Activated CD4-positive, CD25-positive, alpha-beta regulatory T cell treated with anti-CD3 and anti-CD28 coated beads, Interleukin-2, amount 50 U/mL, for 24 hours (primary cell): ENCODE measurements around the gene PTP4A1.

Experiments used
- ATAC-seq, 2 donors: fragments of 150-1000 bp; cut with Tn5 transposase; one replicate each; pipeline ENCODE4 v1.10.0; 2021; ENCODE audit warnings: mild to moderate bottlenecking in 1 of 2, moderate library complexity in 1 of 2

Gene PTP4A1

DNA sequence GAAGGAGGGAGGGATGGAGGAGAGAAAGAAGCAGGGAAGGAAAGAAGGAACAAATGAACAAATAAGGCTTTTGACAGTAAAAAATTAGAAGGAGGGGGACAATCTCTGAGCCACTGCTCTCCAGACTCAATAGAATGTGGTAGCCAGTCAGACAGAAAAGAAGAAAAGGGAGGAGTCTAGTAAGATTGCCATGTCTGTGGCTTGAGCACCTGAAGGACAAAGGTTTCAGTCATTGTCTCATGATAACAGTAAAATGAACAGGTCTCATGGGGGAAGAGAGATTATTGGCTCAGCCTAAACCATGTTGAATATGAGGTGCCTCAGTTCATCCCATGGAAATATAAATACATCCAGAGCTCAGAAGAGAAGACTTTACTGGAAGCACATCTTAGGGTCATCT is 14.0 kb upstream of the PTP4A1 start:
- ATAC-seq = no peak

DNA sequence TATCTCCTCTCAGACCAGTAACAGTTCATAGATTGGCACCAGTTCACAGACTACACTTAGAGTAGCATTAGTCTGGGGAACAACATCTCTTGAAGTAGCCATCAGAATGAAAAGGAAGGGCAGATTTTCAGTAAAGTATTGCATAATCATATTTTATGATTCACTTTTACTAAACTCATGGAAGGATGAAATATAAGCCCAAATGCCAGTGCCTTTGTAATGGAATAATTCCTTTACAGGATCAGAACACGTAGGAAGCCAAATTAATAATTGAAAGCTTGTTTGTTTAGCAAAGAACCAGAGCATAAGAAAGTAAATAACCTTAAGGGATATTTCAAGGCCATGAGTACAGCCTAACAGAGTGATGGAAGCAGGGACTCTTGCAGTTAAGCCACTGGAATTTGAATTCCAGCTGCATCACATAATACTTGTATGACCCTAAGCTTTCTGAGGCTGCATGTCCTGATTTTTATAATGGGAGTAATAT is 11.4 kb upstream of the PTP4A1 start:
- no peak for ATAC-seq

DNA sequence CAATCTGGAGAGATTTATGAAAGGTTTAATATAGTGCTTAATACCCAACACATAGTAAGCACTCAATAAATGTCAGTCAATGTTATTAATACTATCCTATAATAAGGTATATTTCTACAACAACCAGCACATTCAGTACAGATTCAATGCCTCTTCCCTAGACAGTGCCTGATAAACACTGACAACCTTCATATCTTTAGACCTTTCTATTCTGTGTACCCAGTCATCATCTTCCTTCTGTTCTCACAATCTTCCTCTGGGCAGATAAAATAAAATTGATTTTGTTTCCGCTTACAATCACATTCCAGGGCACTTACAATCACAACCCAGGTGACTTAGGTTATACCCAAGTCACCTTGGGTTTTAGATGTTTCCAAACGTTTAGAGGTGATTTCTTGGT is 11.0 kb upstream of the PTP4A1 start:
- ATAC-seq = no peak

DNA sequence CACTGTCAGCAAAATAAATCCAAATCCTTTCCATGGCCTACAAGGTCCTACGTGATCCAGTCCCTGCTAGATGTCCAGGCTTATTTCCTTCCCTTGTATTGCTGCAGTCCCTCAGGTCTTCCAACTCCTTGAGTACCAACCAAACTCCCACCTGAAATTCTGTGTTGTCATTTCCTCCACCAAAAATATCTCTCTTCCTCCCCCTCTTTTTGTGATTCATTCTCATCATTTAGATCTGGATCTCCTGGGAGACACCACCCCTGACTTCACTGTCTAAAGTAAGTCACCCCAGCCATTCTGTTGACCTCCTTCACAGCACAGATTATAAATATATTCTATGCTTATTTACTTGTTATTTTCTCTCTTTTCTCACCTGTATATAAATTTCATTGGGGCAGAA is 9.0 kb upstream of the PTP4A1 start:
- ATAC-seq = no peak

DNA sequence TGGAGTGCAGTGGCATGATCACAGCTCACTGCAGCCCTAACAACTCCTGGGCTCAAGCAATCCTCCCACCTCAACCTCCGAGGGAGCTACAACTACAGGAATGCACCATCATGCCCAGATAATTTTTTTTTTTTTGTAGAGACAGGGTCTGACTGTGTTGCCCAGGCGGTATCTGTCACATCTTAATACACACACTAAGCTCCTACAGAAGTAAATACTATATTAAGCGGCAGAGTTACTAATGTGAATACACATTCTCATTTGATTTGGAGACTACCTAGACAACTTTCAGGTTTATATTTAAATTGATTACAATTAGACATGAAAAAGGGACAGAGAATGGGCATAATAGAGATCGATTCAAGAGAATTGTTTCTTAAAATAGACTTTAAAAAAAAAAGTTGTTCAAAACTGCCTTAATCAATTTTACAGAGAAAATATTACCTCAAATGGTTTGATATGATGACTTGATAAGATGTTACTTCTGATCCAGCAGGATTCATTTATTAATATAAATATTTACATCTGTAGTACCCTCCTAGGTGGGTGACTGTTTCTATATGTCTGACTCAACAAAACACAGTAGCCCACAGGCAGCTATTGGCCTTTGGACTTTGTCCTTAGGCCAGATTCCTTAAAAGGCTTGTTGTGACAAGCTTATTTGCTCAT is 7.1 kb upstream of the PTP4A1 start:
- ATAC-seq = no peak

DNA sequence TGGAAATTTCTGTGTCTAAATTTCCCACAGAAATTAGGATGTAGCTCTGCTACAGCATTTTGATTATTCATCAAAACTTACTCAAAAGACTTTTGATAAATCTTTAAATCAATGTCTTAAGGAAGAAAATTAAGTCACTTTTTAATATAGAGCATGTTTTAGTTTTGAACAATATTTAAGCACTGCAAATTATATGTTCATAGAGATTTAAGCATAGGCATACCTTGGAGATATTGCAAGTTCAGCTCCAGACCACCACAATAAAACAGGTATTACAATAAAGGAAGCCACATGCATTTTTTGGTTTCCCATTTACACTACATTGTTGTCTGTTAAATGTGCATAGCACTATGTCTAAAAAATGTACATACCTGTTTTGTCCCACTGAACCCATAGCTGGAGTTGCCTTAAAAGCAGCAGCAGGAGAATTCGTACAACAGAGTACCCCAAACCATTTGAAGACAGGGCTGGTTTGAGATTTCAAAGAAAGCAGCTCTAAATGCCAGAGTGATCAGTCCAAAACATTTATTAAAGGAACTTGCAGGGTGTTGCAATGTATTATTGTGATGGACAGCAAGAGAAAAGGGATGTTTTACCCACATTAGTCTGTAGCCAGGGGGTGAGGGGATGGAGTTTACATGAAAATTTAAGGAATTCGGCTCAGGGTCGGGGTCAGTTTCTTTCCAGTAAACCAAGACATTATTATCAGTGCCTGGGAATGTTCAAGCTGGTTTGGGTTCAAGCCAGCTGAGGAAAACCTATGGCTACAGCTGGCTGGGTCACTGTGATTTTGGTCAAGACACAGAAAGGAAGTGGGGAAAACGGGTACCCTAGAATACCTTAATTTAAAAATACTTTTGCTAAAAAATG is 6.3 kb upstream of the PTP4A1 start:
- no peak for ATAC-seq

DNA sequence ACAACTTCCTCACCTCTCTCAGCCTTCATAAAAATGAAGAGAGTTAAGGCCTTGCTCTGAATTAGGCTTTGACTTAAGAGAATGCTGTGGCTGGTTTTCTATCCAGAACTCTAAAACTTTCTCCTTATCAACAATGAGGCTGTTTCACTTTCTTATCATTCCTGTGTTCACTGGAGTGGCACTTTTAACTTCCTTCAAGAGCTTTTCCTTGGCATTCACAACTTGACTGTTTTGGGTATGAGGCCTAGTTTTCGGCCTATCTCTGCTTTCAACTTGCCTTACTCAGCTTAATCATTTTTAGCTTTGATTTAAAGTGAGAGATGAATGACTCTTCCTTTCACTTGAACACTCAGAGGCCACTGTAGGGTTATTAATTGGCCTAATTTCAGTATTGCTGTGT is 4.3 kb upstream of the PTP4A1 start:
- ATAC-seq = no peak

DNA sequence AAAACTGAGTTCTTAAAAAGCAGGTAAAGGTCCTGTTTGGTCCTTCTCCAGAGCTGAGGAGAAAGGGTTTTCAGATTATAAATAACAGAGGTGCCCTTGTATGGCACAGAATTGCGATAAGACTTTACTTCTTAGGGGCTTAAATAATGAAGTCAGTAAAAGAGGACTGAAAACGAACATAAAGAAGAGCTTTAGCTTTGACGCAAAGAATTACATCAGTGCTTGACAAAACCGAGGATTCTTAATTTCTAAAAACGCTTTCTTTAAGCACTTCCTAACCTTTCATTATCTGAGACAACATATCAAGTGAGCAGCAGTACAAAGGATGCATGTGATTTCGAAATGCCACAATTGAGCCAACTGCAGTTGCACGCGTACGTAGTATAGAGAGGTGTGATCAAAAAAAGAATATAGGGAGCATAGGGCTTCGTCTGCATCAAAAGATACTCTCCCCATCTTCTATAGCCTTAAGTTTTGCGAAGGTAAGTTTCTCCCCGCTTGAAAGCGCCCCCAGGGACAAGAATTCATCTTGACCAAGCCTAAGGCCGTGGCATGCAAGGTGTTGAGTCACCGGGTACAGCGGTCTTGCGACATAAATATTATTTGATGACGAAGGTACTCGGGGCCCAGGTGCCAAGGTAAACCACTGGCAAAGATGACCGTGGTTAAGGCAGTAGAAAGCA is 778 bp upstream of the PTP4A1 start:
- ATAC-seq = peak; percentile 15 to 18

DNA sequence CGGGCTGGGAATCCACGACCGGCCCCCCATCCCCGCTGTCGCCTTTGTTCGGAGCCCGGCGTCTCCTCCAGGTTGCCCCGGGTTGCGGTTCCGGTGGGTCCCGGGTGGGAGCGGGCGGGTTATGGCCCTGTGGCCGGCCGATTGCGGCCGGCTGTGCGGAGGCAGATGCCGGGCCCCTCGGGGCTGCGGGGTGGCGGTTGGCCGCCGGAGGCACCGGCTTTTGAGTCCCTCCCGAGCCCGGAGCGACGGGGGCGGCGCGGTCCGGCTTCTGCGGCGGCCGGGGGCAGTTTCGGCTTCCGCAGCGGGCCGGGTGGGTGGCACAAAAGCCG is 431 bp downstream of the PTP4A1 start:
- ATAC-seq = no peak

DNA sequence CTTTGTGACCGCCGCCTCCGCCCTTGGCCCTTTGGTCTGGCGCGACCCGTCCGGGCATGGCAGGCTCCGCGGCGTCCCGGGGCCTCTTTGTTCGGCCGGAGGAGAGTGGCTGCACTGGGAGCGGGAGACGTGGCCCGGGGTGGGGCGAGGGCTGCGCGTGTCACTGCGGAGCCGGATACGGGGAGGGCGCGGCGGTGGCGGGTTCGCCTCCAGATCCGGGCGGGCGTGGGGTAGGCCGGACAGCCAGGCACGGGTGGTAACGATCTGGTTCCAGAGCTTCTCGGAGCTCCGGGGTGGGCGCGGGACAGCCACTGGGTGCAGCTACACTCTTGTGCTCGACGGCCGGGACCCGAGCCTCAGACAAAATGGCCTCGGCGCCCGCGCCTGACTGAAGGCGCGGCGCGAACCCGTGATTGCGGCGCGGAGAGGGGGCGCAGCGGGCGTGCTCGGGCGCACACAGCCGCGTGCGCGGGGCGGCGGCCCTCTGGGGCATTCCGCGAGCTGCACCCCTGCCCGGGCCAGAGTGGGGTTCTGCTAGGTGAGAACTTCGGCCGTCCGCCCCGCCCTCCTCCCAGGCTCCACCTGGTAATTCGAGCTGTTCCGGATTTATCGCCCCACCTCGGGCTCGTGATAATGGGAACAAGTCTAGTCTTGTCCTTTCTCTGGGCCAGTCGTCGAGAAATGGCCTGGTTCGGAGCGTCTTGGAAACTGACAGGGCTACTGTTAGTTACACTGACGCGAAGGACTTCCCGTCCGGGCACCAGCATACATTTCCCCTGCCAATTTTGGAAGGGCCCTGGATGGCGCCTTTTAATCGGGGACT is 1.0 kb downstream of the PTP4A1 start:
- ATAC-seq = peak; percentile 19 to 32

DNA sequence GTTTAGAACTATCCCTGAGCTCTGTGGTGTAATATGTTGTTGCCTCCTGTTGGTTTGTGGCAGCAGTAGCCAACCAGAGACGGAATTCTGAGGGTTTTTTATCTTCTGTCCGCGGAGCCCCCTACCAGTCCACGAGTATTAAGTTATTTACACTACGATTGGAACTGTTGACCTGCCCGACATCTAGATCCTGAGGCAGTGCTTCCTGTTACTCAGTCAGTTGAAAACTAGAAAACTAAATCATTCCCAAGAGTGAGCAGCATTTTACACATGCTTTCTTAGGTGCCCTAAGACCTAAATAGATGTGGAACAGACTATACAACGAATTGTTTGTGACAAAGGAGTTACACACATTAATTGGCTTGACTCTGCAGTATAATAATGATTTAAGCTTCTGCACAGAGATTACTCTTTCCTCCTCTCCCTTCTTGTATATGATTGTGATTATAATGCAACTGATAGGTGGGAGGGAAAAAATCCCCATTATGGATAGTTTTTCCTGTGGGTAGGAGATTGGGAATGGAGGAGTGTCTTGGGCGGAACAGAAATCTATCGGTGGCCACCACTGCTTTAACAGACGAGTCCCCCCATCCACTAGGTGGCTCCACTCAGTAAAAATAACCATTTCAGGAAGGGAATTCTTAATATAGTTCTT is 1.7 kb downstream of the PTP4A1 start:
- no peak for ATAC-seq

DNA sequence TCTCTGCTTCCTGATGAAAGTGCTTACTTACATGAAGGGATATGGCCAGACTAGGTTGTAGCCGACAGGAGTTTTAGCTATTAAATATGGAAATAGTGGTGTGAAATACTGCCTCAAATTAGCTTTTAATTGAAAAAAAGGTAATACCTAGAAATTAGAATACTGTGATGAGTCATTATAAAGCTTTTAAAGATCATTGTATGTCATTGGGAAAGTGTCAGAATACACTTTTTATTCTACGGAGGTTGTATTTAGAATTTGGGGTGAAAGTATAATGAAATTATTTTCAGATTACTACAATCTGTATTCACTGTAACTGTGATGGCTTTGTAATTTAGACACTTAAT is 2.2 kb downstream of the PTP4A1 start:
- no peak for ATAC-seq

DNA sequence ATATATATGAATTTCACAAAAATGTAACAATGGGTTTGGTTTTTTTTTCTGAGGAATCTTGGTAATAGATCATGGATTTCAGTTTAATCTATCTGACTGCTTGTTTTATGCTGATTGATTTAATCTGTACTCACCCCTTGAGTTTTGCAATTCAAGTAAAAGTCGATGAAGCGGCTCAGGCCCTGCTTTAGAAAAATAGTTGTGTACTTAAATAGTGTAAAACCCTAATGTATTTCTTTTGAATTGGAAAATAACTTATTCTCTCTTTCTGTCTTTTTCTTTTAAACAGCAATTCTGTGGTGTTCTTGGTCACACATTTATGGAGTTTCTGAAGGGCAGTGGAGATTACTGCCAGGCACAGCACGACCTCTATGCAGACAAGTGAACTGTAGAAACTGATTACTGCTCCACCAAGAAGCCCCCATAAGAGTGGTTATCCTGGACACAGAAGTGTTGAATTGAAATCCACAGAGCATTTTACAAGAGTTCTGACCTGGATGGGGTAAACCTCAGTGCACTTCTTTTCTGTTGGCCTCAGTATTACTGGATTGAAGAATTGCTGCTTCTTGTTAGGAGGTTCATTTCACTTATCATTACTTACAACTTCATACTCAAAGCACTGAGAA is 4.0 kb downstream of the PTP4A1 start:
- ATAC-seq = no peak

DNA sequence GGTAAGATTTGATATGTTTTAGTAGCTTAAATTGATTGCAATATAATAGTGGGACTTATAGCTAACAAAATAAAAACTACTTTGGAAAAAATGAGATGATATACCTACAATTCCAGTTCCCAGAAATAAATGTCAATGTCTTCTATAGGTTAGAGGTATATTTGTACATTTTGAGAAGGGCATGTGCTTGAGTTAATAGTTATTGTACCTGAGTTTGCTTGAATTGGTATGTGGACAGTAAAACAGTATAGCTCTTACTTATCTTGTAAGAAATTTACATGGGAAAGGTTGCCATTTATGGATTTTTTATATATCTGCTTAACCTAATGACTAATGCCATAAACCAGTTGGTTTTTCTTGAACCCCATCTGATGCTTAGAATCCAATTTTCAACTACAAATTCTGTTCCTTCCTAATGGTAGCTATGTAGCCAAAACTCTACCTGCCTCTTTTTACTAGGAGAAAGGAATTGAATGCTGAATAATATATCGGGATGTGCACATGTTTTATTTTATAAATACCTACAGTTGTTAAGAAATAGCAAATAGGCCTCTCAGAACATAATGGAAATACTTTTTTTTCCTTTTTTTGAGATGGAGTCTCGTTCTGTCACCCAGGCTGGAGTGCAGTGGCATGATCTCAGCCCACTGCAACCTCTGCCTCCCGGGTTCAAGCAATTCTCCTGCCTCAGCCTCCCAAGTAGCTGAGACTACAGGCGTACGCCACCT is 4.9 kb downstream of the PTP4A1 start:
- no peak for ATAC-seq

DNA sequence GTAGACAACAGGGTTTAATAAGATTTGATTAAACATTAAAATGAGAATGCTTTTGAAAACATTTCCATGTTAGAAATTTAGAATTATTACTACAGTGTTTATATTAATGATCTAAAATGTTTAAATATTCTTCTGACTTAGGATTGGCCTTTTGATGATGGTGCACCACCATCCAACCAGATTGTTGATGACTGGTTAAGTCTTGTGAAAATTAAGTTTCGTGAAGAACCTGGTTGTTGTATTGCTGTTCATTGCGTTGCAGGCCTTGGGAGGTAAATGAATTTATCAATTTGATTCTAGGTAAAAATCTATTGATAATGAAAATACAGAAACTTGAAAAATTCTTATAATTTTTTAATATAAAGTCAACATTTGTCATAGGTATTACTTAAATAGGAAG is 6.5 kb downstream of the PTP4A1 start:
- no peak for ATAC-seq

DNA sequence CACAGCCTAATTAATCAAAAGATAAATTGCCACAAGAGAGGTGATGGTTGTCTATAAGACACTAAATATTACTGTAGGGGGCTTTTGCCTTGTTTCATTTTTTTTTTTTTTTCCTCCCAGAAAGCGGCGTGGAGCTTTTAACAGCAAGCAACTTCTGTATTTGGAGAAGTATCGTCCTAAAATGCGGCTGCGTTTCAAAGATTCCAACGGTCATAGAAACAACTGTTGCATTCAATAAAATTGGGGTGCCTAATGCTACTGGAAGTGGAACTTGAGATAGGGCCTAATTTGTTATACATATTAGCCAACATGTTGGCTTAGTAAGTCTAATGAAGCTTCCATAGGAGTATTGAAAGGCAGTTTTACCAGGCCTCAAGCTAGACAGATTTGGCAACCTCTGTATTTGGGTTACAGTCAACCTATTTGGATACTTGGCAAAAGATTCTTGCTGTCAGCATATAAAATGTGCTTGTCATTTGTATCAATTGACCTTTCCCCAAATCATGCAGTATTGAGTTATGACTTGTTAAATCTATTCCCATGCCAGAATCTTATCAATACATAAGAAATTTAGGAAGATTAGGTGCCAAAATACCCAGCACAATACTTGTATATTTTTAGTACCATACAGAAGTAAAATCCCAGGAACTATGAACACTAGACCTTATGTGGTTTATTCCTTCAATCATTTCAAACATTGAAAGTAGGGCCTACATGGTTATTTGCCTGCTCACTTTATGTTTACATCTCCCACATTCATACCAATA is 7.8 kb downstream of the PTP4A1 start:
- no peak for ATAC-seq

DNA sequence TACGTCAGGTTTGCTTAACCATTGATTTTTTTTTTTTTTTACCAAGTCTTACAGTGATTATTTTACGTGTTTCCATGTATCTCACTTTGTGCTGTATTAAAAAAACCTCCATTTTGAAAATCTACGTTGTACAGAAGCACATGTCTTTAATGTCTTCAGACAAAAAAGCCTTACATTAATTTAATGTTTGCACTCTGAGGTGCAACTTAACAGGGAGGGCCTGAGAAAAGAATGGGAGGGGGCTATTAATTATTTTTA is 8.4 kb downstream of the PTP4A1 start:
- ATAC-seq = no peak

DNA sequence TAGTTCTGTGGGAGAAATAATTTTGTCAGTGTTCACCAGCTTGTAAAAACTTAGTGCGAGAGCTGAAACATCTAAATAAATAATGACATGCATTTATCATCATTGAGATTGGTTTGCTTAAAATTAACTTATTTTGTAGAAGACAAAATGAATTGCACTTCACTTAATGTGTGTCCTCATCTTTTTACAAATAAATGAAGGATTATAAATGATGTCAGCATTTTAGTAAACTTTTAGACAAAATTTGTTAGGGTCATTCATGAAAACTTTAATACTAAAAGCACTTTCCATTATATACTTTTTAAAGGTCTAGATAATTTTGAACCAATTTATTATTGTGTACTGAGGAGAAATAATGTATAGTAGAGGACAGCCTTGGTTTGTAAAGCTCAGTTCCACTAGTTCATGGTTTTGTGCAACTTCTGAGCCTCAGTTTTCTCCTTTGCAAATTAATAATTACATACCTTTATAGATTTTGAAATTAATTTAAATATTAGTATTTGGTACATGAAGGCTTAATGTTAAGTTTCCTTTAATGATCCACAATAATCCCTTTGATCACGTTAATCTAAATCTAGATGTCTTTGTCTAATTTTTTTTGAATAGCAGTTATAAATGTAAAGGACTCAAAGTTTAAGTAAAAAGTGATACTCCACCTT is 9.2 kb downstream of the PTP4A1 start:
- no peak for ATAC-seq

DNA sequence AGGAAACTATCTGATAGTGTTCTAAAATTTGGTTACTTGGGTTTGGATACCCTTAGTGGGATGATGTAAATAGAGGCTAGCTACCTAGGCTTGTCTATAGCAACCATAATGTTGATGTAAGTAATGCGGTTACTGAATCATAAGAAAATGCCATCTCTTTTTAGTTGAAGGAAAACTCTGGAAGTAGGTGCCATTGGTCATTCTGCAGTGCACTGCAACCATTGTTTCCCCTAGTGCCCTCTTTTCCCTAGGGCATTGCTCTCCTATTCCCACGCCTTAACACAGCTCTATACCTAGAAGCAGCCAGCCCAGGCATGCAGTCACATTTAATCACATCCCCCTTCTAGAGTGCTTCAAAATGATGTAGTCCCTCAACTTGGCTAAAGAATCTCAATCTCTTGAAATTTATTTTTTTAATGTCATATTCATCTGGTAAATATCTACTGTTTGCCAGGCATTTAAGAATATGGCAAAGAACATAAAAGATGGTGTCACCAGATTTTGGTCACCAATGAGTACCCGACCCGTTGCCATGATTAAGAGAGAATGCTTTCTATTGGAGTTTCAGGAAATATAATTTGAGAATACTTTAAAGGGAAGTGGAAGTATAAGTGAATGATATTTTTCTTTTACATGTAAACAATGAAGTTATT is 10.4 kb downstream of the PTP4A1 start:
- ATAC-seq = no peak

DNA sequence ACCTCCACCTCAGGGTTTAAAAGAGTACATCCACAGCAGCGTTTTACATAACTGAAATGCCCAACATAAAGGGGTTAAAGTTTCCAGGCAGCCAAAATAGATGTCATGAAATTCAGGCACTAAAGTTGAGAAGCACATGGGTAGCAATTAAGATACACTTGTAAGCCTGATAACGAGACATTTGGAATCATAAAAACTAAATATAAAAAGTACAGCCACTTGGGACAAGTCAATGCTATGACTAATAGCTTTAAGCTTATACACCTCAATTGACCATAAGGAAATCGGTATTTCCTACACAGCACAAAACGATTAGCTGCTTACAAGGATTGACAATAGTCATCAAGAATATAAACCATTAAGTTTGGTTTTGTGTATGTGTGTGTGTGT is 11.8 kb downstream of the PTP4A1 start:
- ATAC-seq = no peak
